Nephron progenitor cell (in vitro differentiated cells): ENCODE measurements around the gene ZPBP2.
A peak's percentile ranks its signal among the peaks of the same experiment; 100 is the strongest.

Experiments
- DNase-seq: peaks from one replicate; pipeline ENCODE4 v3.0.0; 2021
- H3K27ac Mint-ChIP-seq: 2 replicates; pipeline ENCODE4 v1.8.0; 2021; ENCODE audit warnings: mild to moderate bottlenecking, moderate library complexity, mixed read lengths
- H3K27me3 Mint-ChIP-seq: 2 replicates; pipeline ENCODE4 v1.8.0; 2021; ENCODE audit warnings: mild to moderate bottlenecking, low read depth, mixed read lengths; ENCODE audit not compliant: poor library complexity
- H3K36me3 Mint-ChIP-seq: 2 replicates; pipeline ENCODE4 v1.8.0; 2021; ENCODE audit warnings: low read depth, mixed read lengths
- H3K4me1 Mint-ChIP-seq: 2 replicates; pipeline ENCODE4 v1.8.0; 2021; ENCODE audit warnings: mixed read lengths
- H3K4me3 Mint-ChIP-seq: 2 replicates; pipeline ENCODE4 v1.8.0; 2021; ENCODE audit warnings: mild to moderate bottlenecking, moderate library complexity, mixed read lengths
- H3K9me3 Mint-ChIP-seq: 2 replicates; pipeline ENCODE4 v1.8.0; 2021; ENCODE audit warnings: mild to moderate bottlenecking, moderate library complexity, mixed read lengths
- CTCF ChIP-seq: fragments of 200-600 bp; sonication (generic); IDR thresholded peaks from 2 replicates; pipeline ENCODE4 v1.5.0; 2021; ENCODE audit warnings: antibody characterized with exemption

ZPBP2 gene

DNA sequence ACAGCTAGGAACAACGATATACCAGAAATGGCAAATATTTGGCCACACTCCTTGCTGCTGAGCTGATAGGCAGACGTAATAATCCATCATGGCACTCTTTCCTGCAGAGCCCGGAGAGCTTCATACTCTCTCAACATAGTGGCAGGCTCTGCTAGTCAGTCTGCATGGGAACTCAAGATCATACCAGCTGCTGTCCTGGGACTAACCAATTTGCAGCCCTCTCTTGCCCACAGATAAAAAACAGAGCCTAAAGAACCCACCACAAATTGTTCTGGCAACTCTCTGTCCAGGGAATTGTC lies 36.9 kb downstream of the ZPBP2 start:
- no peak for DNase-seq
- no peak for TF ChIP-seq CTCF
- no peaks in the 10 kb centered on the region for H3K9me3 Mint-ChIP-seq
- H3K4me1 Mint-ChIP-seq, result no peaks in the 10 kb centered on the region
- H3K4me3 Mint-ChIP-seq, result no peak overlapping the region
- H3K36me3 Mint-ChIP-seq, result peaks cover 25% of the 10 kb centered on the region
- H3K27me3 Mint-ChIP-seq, result peaks cover 6% of the 10 kb centered on the region
- H3K27ac Mint-ChIP-seq, result no peak overlapping the region

DNA sequence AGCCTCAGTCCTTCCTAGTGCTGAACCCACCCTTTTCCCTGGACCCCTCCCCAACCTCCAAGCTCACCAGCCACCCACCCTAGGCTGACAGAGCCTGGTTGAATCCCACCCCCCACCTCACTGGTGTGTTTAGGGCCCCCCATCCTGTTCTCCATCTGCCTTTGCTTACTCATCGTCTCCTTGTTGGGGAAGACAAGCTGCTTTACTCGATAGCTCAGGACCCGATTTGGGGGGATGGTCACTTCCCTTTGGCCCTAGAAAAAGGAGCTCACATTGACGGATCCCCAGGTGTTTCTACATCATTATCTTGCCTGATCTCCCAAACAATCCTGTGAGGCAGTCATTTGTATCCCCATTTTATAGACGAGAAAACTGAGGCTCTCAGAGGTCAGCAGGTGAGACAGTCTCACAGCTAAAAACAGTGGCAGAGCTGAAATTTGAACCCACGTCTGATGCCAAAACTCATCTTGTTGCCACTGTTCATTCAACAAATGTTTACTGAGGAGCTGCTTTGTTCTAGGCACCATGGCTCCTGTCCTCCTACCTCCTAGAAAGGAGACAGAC lies 40.9 kb downstream of the ZPBP2 start:
- no peak overlapping the region for H3K4me3 Mint-ChIP-seq
- H3K9me3 Mint-ChIP-seq, result no peaks in the 10 kb centered on the region
- H3K36me3 Mint-ChIP-seq, result peaks cover 22% of the 10 kb centered on the region
- no peaks in the 10 kb centered on the region for H3K4me1 Mint-ChIP-seq
- no peak for DNase-seq
- no peak for TF ChIP-seq CTCF
- peaks cover 7% of the 10 kb centered on the region for H3K27me3 Mint-ChIP-seq
- H3K27ac Mint-ChIP-seq, result no peak overlapping the region

GRCh38 chr17:39913989-39914388 lies 46.0 kb downstream of the ZPBP2 start:
- Mint-ChIP-seq H3K4me1 (peaks cover 24% of the 10 kb centered on the region), H3K9me3 (no peaks in the 10 kb centered on the region), H3K27me3 (peaks cover 13% of the 10 kb centered on the region), H3K4me3 (no peak overlapping the region), H3K36me3 (peaks cover 48% of the 10 kb centered on the region), H3K27ac (no peak overlapping the region)
- no peak for TF ChIP-seq CTCF
- DNase-seq, result no peak

DNA sequence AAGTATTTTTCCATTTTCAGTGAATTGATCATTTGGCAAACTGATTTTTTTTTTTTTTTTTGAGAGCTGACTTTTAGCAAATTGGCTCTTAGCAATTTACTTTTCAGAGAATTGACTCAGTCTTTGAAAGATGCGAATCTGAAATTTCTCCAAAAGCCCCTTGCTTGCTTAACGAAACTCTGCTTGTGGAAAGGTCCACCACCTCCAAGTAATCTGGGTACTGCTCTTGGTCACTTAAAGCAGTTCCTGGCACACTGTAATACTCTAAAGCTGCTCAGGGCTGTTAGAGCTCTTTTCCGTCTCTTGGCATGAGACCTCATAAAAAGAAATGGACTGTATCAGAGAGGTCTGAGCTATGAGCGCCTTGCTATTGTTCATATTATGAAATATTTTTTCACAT lies 47.6 kb downstream of the ZPBP2 start:
- Mint-ChIP-seq H3K36me3 (peaks cover 49% of the 10 kb centered on the region), H3K27me3 (peaks cover 10% of the 10 kb centered on the region), H3K9me3 (no peaks in the 10 kb centered on the region), H3K27ac (peak overlapping the region; percentile 26), H3K4me3 (no peak overlapping the region), H3K4me1 (peaks cover 30% of the 10 kb centered on the region)
- no peak for DNase-seq
- TF ChIP-seq CTCF, result no peak

DNA sequence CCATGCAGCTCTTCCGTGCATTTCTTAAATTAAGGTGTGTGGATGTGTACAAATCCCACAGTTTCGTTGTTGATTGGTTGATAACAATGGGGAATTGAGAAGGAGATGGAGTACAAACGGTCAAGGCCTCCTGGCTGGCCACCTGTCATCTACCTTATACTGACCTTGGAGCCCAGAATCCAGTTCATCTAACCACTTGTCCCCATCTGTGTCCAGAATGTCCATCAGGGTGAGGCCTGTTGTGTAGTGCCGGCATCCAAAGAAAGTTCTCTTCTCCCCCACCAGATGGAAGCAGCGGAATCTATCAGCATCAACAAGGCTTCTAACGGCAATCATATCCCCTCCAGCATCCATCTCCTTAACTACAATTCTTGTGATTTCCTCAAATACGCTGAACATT lies 48.9 kb downstream of the ZPBP2 start:
- H3K27me3 Mint-ChIP-seq, result peaks cover 10% of the 10 kb centered on the region
- no peak for DNase-seq
- peaks cover 52% of the 10 kb centered on the region for H3K36me3 Mint-ChIP-seq
- H3K4me1 Mint-ChIP-seq, result peaks cover 37% of the 10 kb centered on the region
- H3K4me3 Mint-ChIP-seq, result no peak overlapping the region
- no peak overlapping the region for H3K27ac Mint-ChIP-seq
- no peak for TF ChIP-seq CTCF
- H3K9me3 Mint-ChIP-seq, result no peaks in the 10 kb centered on the region

- DNase-seq, result no peak
- H3K9me3 Mint-ChIP-seq, result no peaks in the 10 kb centered on the region
- peaks cover 47% of the 10 kb centered on the region for H3K36me3 Mint-ChIP-seq
- H3K27ac Mint-ChIP-seq, result no peak overlapping the region
- no peak for TF ChIP-seq CTCF
- H3K4me1 Mint-ChIP-seq, result peaks cover 49% of the 10 kb centered on the region
- H3K4me3 Mint-ChIP-seq, result no peak overlapping the region
- peaks cover 6% of the 10 kb centered on the region for H3K27me3 Mint-ChIP-seq
These were observed 51.2 kb downstream of the ZPBP2 start for GRCh38 chr17:39919087-39919683.
